B cell (primary cell): ENCODE measurements around the gene TEAD3. TPM values are rescaled to one million over a fixed set of nuclear protein-coding genes. Genes with fewer than 3 reads are reported as not detected.

Source experiments
- ATAC-seq: fragments of 200-7000 bp; cut with Tn5 transposase; one replicate; pipeline ENCODE4 v1.10.0; 2021; ENCODE audit warnings: low read depth, mild to moderate bottlenecking, moderate number of reproducible peaks, moderate library complexity
- CTCF ChIA-PET: fragments of 350-600 bp; sonication (Branson Sonifier 250); formaldehyde crosslinking; loops from one replicate; lab custom pipeline; 2021; ENCODE audit warnings: antibody characterized with exemption, inconsistent platforms; lab: Charles Lee
- POLR2A ChIA-PET: fragments of 350-600 bp; sonication (Branson Sonifier 250); formaldehyde crosslinking; loops from one replicate; lab custom pipeline; 2021; ENCODE audit warnings: antibody characterized with exemption; lab: Charles Lee
- DNase-seq: peaks from one replicate; pipeline ENCODE4 v3.0.0; 2013
- H2AFZ ChIP-seq: 2 replicates; pipeline ENCODE4 v1.6.1; 2012; ENCODE audit warnings: mild to moderate bottlenecking, low read depth, low read length; ENCODE audit not compliant: insufficient read depth, poor library complexity, severe bottlenecking
- H3K27ac ChIP-seq, 2 donors: 1 replicate in 1 of 2; 2 replicates in 1 of 2; pipeline ENCODE4 v1.5.1; 2012 to 2013; ENCODE audit warnings: low read length in 2 of 2, mild to moderate bottlenecking in 2 of 2, moderate library complexity in 1 of 2
- H3K27me3 ChIP-seq, 4 experiments: fragments of 200-600 bp in 1 of 4; sonication (generic) in 1 of 4; replicated peaks in 1 of 4; 1 replicate in 2 of 4; 2 replicates in 2 of 4; pipeline versions ENCODE4 v1.6.1 to v1.7.0; 2013 to 2016; ENCODE audit warnings: low read length in 3 of 4, mild to moderate bottlenecking in 2 of 4, mixed read lengths in 1 of 4, moderate library complexity in 1 of 4; ENCODE audit not compliant: insufficient read depth in 4 of 4, control insufficient read depth in 3 of 4; ENCODE audit errors: control extremely low read depth in 1 of 4
- H3K36me3 ChIP-seq, 2 experiments: replicated peaks in 1 of 2; 1 replicate in 1 of 2; 2 replicates in 1 of 2; pipeline versions ENCODE4 v1.6.1 to v1.7.1; 2013; ENCODE audit warnings: low read length in 1 of 2; ENCODE audit not compliant: insufficient read depth in 2 of 2, control insufficient read depth in 1 of 2; ENCODE audit errors: control extremely low read depth in 1 of 2, extremely low read depth in 1 of 2
- H3K4me1 ChIP-seq, 2 donors: fragments of 200-600 bp in 1 of 2; sonication (generic) in 1 of 2; 1 replicate in 1 of 2; 2 replicates in 1 of 2; pipeline versions ENCODE4 v1.5.1 to v1.6.1; 2013 to 2017; ENCODE audit warnings: low read length in 2 of 2; ENCODE audit not compliant: control insufficient read depth in 2 of 2, insufficient read depth in 2 of 2
- H3K4me2 ChIP-seq: replicated peaks from 2 replicates; pipeline ENCODE3; 2012; ENCODE audit warnings: mild to moderate bottlenecking, low read depth, low read length; ENCODE audit not compliant: poor library complexity, severe bottlenecking
- H3K4me3 ChIP-seq, 5 experiments: fragments of 200-600 bp in 1 of 5; sonication (generic) in 1 of 5; 1 replicate in 3 of 5; 2 replicates in 2 of 5; pipeline versions ENCODE4 v1.5.1 to v1.7.0; 2011 to 2016; ENCODE audit warnings: low read length in 4 of 5, mild to moderate bottlenecking in 4 of 5, low read depth in 2 of 5, control low read depth in 1 of 5, moderate library complexity in 1 of 5; ENCODE audit not compliant: insufficient read depth in 1 of 5; ENCODE audit errors: control extremely low read depth in 1 of 5, extremely low read depth in 1 of 5
- H3K79me2 ChIP-seq: fragments of 200-600 bp; sonication (generic); one replicate; pipeline ENCODE4 v1.6.0; 2016; ENCODE audit warnings: low read length; ENCODE audit not compliant: control insufficient read depth, insufficient read depth
- H3K9ac ChIP-seq: fragments of 200-600 bp; sonication (generic); 2 replicates; pipeline ENCODE4 v1.6.1; 2017; ENCODE audit warnings: mild to moderate bottlenecking, low read length, moderate library complexity
- H3K9me3 ChIP-seq, 3 donors: one replicate each; pipeline versions ENCODE4 v1.6.1 to v1.7.1; 2013; ENCODE audit warnings: low read length in 2 of 3; ENCODE audit not compliant: control insufficient read depth in 2 of 3, insufficient read depth in 1 of 3; ENCODE audit errors: control extremely low read depth in 1 of 3
- H4K20me1 ChIP-seq: 2 replicates; pipeline ENCODE4 v1.6.0; 2012; ENCODE audit warnings: mild to moderate bottlenecking, low read length; ENCODE audit not compliant: insufficient read depth, control insufficient read depth, poor library complexity, severe bottlenecking
- H3K27ac Mint-ChIP-seq: one replicate; pipeline ENCODE4 v1.8.0; 2021; ENCODE audit warnings: mixed read lengths
- H3K27me3 Mint-ChIP-seq: one replicate; pipeline ENCODE4 v1.8.0; 2021; ENCODE audit warnings: mixed read lengths
- H3K4me1 Mint-ChIP-seq: one replicate; pipeline ENCODE4 v1.8.0; 2021; ENCODE audit warnings: mixed read lengths
- H3K4me3 Mint-ChIP-seq: one replicate; pipeline ENCODE4 v1.8.0; 2021; ENCODE audit warnings: mixed read lengths
- H3K9me3 Mint-ChIP-seq: one replicate; pipeline ENCODE4 v1.8.0; 2022; ENCODE audit warnings: mixed read lengths; ENCODE audit not compliant: insufficient read depth
- CTCF ChIP-seq: fragments of 200-600 bp; IDR thresholded peaks from one replicate; pipeline ENCODE4 v1.8.0; 2022; ENCODE audit warnings: antibody characterized with exemption, mild to moderate bottlenecking
- EZH2 ChIP-seq: IDR thresholded peaks from 2 replicates; pipeline ENCODE4 v1.6.1; 2012; ENCODE audit warnings: borderline replicate concordance, low read depth, mild to moderate bottlenecking, moderate library complexity, low read length; ENCODE audit not compliant: insufficient read depth, poor library complexity, severe bottlenecking
- WGBS: methylation state at CpG from one replicate; pipeline ENCODE4 v1.1.5; 2013; ENCODE audit warnings: missing lambda C conversion rate; ENCODE audit not compliant: insufficient coverage; 5-methylcytosine and 5-hydroxymethylcytosine counted together
- intact Hi-C: fragments of 100-400 bp; cut with micrococcal nuclease; formaldehyde crosslinking; loops from one replicate; pipeline ENCODE4 v1.10.0; 2022
- polyA plus RNA-seq: library from polyadenylated mRNA; depleted of rRNA; stranded (reverse); fragments of >200 nt; gene quantifications from 2 replicates; pipeline ENCODE4 v1.2.3, GENCODE V29; 2012
- total RNA-seq, 2 donors: library from RNA; stranded (reverse); fragments of 120-200 nt in 1 of 2; gene quantifications; 1 replicate in 1 of 2; 2 replicates in 1 of 2; pipeline versions ENCODE4 v1.2.3 to v1.2.4, GENCODE V29; 2013 to 2022

Gene TEAD3
- total and polyA plus RNA-seq, 2 donors (not counting 1 experiment from before 2014, with no cell fraction given), result 0.17 TPM; not detected in 1

- intact Hi-C loops, result no loop called here
- Mint-ChIP-seq H3K4me3 (no peak overlapping the region), H3K9me3 (no peaks in the 10 kb centered on the region), H3K4me1 (peaks cover 5% of the 10 kb centered on the region), H3K27me3 (no peaks in the 10 kb centered on the region), H3K27ac (no peak overlapping the region)
- no peaks in the 10 kb centered on the region for H4K20me1 ChIP-seq
- H3K4me2 ChIP-seq, result no peak overlapping the region
- H3K9me3 ChIP-seq, result no peaks in the 10 kb centered on the region
- TF ChIP-seq EZH2 (no peak), CTCF (no peak)
- no peaks in the 10 kb centered on the region for H3K36me3 ChIP-seq
- no peaks in the 10 kb centered on the region for H3K79me2 ChIP-seq
- H3K4me1 ChIP-seq, result peaks cover 0 to 4% of the 10 kb centered on the region in 2 donors
- no peak overlapping the region for H2AFZ ChIP-seq
- 64% methylated on average over 7 of the region's 7 CpGs for WGBS
- ChIA-PET POLR2A (no interaction called here), CTCF (interaction anchor here (7.0 to 8.0 kb wide), 2 partner anchors 97 to 102 kb away, joined by 54 to 205 read pairs; partner anchors contain the start of gene PPARD)
- no peak overlapping the region for H3K9ac ChIP-seq
- no peak overlapping the region for H3K27ac ChIP-seq
- DNase-seq (no peak), ATAC-seq (no peak)
- no peak overlapping the region for H3K4me3 ChIP-seq
- H3K27me3 ChIP-seq, result no peaks in the 10 kb centered on the region
These were observed 51.2 kb downstream of the TEAD3 start for GRCh38 chr6:35445691-35446090.

- Histone ChIP-seq H2AFZ (no peak overlapping the region), H3K27me3 (no peaks in the 10 kb centered on the region), H3K79me2 (no peaks in the 10 kb centered on the region), H3K4me1 (no peaks in the 10 kb centered on the region), H3K27ac (no peak overlapping the region), H4K20me1 (no peaks in the 10 kb centered on the region), H3K4me3 (no peak overlapping the region), H3K36me3 (no peaks in the 10 kb centered on the region), H3K4me2 (no peak overlapping the region), H3K9ac (no peak overlapping the region), H3K9me3 (no peaks in the 10 kb centered on the region)
- CTCF ChIA-PET, result interaction anchor here (0.8 to 1.5 kb wide), 4 partner anchors 101 to 151 kb away, joined by 3 to 7 read pairs (median 4); partner anchors contain the start of gene PPARD
- H3K4me1 Mint-ChIP-seq, result no peaks in the 10 kb centered on the region
- no peak for TF ChIP-seq CTCF
- no peak for TF ChIP-seq EZH2
- H3K9me3 Mint-ChIP-seq, result no peaks in the 10 kb centered on the region
- POLR2A ChIA-PET, result no interaction called here
- no peak overlapping the region for H3K27ac Mint-ChIP-seq
- intact Hi-C loops, result no loop called here
- no peak for DNase-seq
- 95% methylated on average over 6 of the region's 9 CpGs for WGBS
- no peak overlapping the region for H3K4me3 Mint-ChIP-seq
- H3K27me3 Mint-ChIP-seq, result no peaks in the 10 kb centered on the region
- no peak for ATAC-seq
These were observed 53.4 kb downstream of the TEAD3 start for GRCh38 chr6:35443341-35444030.
